ENCODE results near the gene SUMO3. TPM values are rescaled to one million over a fixed set of nuclear protein-coding genes. Genes with fewer than 3 reads are reported as not detected.

Gene SUMO3
- total and polyA plus RNA-seq, 8 donors, result 14.0 to 29.1 (median 21.7) TPM

DNA sequence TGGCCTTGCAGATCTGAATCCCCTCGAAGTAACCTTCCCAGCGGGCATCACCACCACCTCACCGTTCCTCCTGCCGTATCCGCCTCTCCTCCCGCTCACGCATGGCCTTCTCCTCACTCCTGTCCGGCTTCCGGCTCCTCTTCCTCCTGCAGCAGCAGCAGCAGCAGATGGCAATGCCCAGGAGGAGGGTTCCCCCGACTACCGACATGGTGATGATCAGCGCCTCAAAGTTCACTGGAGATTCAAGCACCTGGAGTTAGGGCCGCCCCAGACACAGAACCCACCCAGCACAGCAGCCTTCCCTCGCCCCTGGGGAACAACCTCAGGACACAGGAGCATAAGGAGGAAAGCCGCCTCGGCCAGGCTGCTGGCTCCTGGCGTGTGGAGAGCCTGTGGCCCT lies 38.3 kb upstream of the SUMO3 start:
- 90 to 95% methylated on average over 17 of the region's 17 CpGs for WGBS, 2 donors
- no peaks in the 10 kb centered on the region for H3K4me1 ChIP-seq
- H3K9me3 ChIP-seq, result no peaks in the 10 kb centered on the region
- no peak for TF ChIP-seq CTCF (IDR thresholded peaks at IDR 0.05)
- ATAC-seq (no peak), FAIRE-seq (no peak), DNase-seq (peak in 1 of 6 donors; percentile 46)
- no peak overlapping the region for H3K4me3 ChIP-seq
- H3K27ac ChIP-seq, result no peak overlapping the region
- no peaks in the 10 kb centered on the region for H3K27me3 ChIP-seq
- intact Hi-C loops (cut with DNase I), result no loop called here
- H3K36me3 ChIP-seq, result peaks cover 0 to 48% (median 23%) of the 10 kb centered on the region in 3 donors

- Histone ChIP-seq H3K4me1 (no peaks in the 10 kb centered on the region), H3K27me3 (no peaks in the 10 kb centered on the region), H3K4me3 (no peak overlapping the region), H3K36me3 (peaks cover 0 to 52% (median 24%) of the 10 kb centered on the region in 3 donors), H3K9me3 (no peaks in the 10 kb centered on the region), H3K27ac (no peak overlapping the region)
- ATAC-seq, result no peak
- intact Hi-C loops (cut with DNase I), result no loop called here
- FAIRE-seq, result no peak
- DNase-seq, result no peak
- no peak for TF ChIP-seq CTCF (IDR thresholded peaks at IDR 0.05)
- WGBS, 2 donors, result 92 to 95% methylated on average over 14 of the region's 14 CpGs
Observed at GRCh38 chr21:44855572-44855971, 37.7 kb upstream of the SUMO3 start.

- Histone ChIP-seq H3K27ac (no peak overlapping the region), H3K36me3 (peaks cover 0 to 56% (median 32%) of the 10 kb centered on the region in 3 donors), H3K27me3 (no peaks in the 10 kb centered on the region), H3K9me3 (no peaks in the 10 kb centered on the region), H3K4me1 (no peaks in the 10 kb centered on the region), H3K4me3 (no peak overlapping the region)
- ATAC-seq, result no peak
- DNase-seq, result peak in 1 of 6 donors; percentile 47
- TF ChIP-seq CTCF (IDR thresholded peaks at IDR 0.05), result no peak
- intact Hi-C loops (cut with DNase I), result no loop called here
- 90 to 93% methylated on average over 31 of the region's 31 CpGs for WGBS, 2 donors
- no peak for FAIRE-seq
Observed at GRCh38 chr21:44854664-44855446, 37.0 kb upstream of the SUMO3 start.

DNA sequence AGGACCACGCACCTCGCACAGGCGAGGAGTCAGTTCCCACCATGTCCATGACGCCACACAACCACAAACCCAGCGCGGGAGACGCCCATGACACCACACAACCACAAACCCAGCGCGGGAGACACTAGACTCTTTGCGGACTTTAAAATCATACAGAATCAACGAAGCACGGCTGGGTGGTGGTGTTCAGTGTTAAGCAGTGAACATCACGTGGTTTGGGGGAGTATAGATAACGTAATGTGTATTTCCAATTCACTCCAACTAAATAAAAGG lies 36.5 kb upstream of the SUMO3 start:
- ATAC-seq, result no peak
- TF ChIP-seq CTCF (IDR thresholded peaks at IDR 0.05), result no peak
- Histone ChIP-seq H3K4me3 (no peak overlapping the region), H3K27ac (no peak overlapping the region), H3K4me1 (no peaks in the 10 kb centered on the region), H3K36me3 (peaks cover 0 to 60% (median 34%) of the 10 kb centered on the region in 3 donors), H3K27me3 (no peaks in the 10 kb centered on the region), H3K9me3 (no peaks in the 10 kb centered on the region)
- no peak for DNase-seq
- intact Hi-C loops (cut with DNase I), result no loop called here
- FAIRE-seq, result no peak
- WGBS, 2 donors, result 92 to 95% methylated on average over 14 of the region's 14 CpGs

GRCh38 chr21:44853601-44854390 lies 35.9 kb upstream of the SUMO3 start:
- no peak for DNase-seq
- no peak for FAIRE-seq
- Histone ChIP-seq H3K4me3 (no peak overlapping the region), H3K36me3 (peaks cover 0 to 55% (median 30%) of the 10 kb centered on the region in 3 donors), H3K4me1 (no peaks in the 10 kb centered on the region), H3K9me3 (no peaks in the 10 kb centered on the region), H3K27me3 (no peaks in the 10 kb centered on the region), H3K27ac (no peak overlapping the region)
- intact Hi-C loops (cut with DNase I), result no loop called here
- 90 to 93% methylated on average over 34 of the region's 34 CpGs for WGBS, 2 donors
- no peak for TF ChIP-seq CTCF (IDR thresholded peaks at IDR 0.05)
- ATAC-seq, result peak in 1 of 4 donors; percentile 19
